ENCODE data around the gene PTPN3. TPM values are rescaled to one million over a fixed set of nuclear protein-coding genes. Genes with fewer than 3 reads are reported as not detected.

The PTPN3 gene
- total RNA-seq, 1 experiment from 2014 or later, result 10.4 TPM

DNA sequence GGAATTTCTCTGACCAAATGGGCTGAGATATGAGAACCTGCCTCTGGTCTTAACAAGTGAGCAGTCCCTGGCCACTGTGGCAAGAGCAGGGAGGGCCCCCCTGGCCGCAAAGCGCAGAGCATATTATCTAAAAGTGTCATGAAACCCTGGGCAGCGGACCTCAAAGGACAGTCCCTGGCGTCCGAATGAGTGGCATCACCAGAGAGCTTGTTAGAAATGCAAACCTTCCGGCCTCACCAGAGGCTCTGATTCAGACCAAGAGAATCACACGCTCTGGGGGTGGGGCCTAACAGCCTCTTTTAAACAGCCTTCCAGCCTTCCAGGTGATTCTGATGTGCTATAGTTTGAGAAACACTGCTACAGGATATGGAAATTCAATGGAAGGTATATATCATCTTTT is 10.9 kb downstream of the PTPN3 start:
- H3K4me1 ChIP-seq (ENCODE audit: control insufficient read depth, insufficient read depth, low read length), result no peaks in the 10 kb centered on the region; the same call in 1 of the 2 replicates
- no peaks in the 10 kb centered on the region for H3K27me3 ChIP-seq (ENCODE audit: control insufficient read depth, insufficient read depth, low read length)
- no peak overlapping the region for H3K27ac ChIP-seq (ENCODE audit: low read length)
- no peaks in the 10 kb centered on the region for H3K36me3 ChIP-seq (ENCODE audit: control insufficient read depth, insufficient read depth, low read length)
- ChIA-PET CTCF (no interaction called here), POLR2A (no interaction called here)
- intact Hi-C loops (cut with micrococcal nuclease; ENCODE audit: unreplicated experiment) (no loop called here), in situ Hi-C loops (cut with HindIII; ENCODE audit: low pct_unique_long_range_greater_than_20kb, low sequenced_read_pairs) (no loop called here)
- DNase-seq (ENCODE audit: low read depth, low spot score) (no peak), ATAC-seq (no peak)
- no peak overlapping the region for H3K4me3 ChIP-seq (ENCODE audit: low read depth in 2 of 2, low read length in 2 of 2)
- BruUV-seq (replicated peaks), result no TSS peak
- TF ChIP-seq, protein P1, sequence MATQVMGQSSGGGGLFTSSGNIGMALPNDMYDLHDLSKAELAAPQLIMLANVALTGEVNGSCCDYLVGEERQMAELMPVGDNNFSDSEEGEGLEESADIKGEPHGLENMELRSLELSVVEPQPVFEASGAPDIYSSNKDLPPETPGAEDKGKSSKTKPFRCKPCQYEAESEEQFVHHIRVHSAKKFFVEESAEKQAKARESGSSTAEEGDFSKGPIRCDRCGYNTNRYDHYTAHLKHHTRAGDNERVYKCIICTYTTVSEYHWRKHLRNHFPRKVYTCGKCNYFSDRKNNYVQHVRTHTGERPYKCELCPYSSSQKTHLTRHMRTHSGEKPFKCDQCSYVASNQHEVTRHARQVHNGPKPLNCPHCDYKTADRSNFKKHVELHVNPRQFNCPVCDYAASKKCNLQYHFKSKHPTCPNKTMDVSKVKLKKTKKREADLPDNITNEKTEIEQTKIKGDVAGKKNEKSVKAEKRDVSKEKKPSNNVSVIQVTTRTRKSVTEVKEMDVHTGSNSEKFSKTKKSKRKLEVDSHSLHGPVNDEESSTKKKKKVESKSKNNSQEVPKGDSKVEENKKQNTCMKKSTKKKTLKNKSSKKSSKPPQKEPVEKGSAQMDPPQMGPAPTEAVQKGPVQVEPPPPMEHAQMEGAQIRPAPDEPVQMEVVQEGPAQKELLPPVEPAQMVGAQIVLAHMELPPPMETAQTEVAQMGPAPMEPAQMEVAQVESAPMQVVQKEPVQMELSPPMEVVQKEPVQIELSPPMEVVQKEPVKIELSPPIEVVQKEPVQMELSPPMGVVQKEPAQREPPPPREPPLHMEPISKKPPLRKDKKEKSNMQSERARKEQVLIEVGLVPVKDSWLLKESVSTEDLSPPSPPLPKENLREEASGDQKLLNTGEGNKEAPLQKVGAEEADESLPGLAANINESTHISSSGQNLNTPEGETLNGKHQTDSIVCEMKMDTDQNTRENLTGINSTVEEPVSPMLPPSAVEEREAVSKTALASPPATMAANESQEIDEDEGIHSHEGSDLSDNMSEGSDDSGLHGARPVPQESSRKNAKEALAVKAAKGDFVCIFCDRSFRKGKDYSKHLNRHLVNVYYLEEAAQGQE (IDR thresholded peaks at IDR 0.05; ENCODE audit: insufficient read depth in 1 of 2, low read depth in 2 of 2, low read length in 1 of 2), result no peak
- TF ChIP-seq TCF7L2 (IDR thresholded peaks at IDR 0.05; ENCODE audit: low read depth, low read length), result no peak
- TF ChIP-seq POLR2AphosphoS5 (IDR thresholded peaks at IDR 0.05; ENCODE audit: low read depth, low read length), result no peak
- TF ChIP-seq, protein P2, sequence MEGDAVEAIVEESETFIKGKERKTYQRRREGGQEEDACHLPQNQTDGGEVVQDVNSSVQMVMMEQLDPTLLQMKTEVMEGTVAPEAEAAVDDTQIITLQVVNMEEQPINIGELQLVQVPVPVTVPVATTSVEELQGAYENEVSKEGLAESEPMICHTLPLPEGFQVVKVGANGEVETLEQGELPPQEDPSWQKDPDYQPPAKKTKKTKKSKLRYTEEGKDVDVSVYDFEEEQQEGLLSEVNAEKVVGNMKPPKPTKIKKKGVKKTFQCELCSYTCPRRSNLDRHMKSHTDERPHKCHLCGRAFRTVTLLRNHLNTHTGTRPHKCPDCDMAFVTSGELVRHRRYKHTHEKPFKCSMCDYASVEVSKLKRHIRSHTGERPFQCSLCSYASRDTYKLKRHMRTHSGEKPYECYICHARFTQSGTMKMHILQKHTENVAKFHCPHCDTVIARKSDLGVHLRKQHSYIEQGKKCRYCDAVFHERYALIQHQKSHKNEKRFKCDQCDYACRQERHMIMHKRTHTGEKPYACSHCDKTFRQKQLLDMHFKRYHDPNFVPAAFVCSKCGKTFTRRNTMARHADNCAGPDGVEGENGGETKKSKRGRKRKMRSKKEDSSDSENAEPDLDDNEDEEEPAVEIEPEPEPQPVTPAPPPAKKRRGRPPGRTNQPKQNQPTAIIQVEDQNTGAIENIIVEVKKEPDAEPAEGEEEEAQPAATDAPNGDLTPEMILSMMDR (IDR thresholded peaks at IDR 0.05), result no peak
- TF ChIP-seq SIN3A (IDR thresholded peaks at IDR 0.05; ENCODE audit: borderline replicate concordance, insufficient read depth, low read depth, low read length), result no peak
- H3K9me3 ChIP-seq (ENCODE audit: control insufficient read depth, insufficient read depth, low read depth, low read length), result no peaks in the 10 kb centered on the region

DNA sequence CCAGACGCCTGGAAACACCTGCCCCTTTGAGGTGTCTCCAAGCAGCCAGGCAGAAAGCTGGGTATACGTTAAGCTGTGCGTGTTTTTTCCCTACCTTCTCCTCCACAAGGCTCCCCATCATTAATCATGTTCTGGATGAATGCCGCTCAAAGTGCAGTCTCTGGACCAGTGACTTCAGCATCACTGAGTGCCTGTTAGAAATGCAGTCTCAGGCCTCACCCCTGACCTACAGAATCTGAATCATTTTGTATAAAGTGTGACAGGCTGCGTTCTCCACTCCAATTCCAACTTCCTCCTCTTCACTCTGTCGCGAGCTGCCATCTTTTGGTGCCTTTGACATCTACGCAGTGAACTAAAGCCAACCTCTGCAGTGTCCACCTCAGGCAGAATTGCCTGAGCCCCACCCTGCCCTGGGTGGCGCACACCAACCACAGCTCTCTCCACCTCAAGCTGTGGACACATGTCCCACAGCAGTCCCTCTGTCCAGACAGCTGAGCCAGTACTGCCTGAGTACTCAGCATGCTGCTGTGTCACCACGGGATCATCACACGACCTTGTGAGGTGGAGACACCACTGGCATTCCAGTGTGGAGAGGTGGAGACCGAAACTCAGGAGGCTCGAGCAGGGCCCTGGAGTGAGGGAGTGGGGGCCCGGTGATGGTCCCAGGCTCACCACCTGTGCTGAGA is 14.2 kb downstream of the PTPN3 start:
- BruUV-seq (replicated peaks), result no TSS peak
- CTCF ChIA-PET, result no interaction called here
- POLR2A ChIA-PET, result no interaction called here

More for the DNA sequence above, 14.2 kb downstream of the PTPN3 start:
- H3K4me3 ChIP-seq (ENCODE audit: low read depth in 2 of 2, low read length in 2 of 2), result no peak overlapping the region
- ATAC-seq (no peak), DNase-seq (ENCODE audit: low read depth, low spot score) (no peak)
- no peaks in the 10 kb centered on the region for H3K27me3 ChIP-seq (ENCODE audit: control insufficient read depth, insufficient read depth, low read length)
- in situ Hi-C loops (cut with HindIII; ENCODE audit: low pct_unique_long_range_greater_than_20kb, low sequenced_read_pairs), result no loop called here
- TF ChIP-seq, protein P2 (IDR thresholded peaks at IDR 0.05), result no peak
- TF ChIP-seq TCF7L2 (IDR thresholded peaks at IDR 0.05; ENCODE audit: low read depth, low read length) (no peak), SIN3A (IDR thresholded peaks at IDR 0.05; ENCODE audit: borderline replicate concordance, insufficient read depth, low read depth, low read length) (no peak), POLR2AphosphoS5 (IDR thresholded peaks at IDR 0.05; ENCODE audit: low read depth, low read length) (no peak)
- TF ChIP-seq, protein P1 (IDR thresholded peaks at IDR 0.05; ENCODE audit: insufficient read depth in 1 of 2, low read depth in 2 of 2, low read length in 1 of 2), result no peak
- no peaks in the 10 kb centered on the region for H3K9me3 ChIP-seq (ENCODE audit: control insufficient read depth, insufficient read depth, low read depth, low read length)
- H3K27ac ChIP-seq (ENCODE audit: low read length), result no peak overlapping the region
- H3K36me3 ChIP-seq (ENCODE audit: control insufficient read depth, insufficient read depth, low read length), result no peaks in the 10 kb centered on the region
- no peaks in the 10 kb centered on the region; the same call in 1 of the 2 replicates for H3K4me1 ChIP-seq (ENCODE audit: control insufficient read depth, insufficient read depth, low read length)
- intact Hi-C loops (cut with micrococcal nuclease; ENCODE audit: unreplicated experiment), result no loop called here
